Stimulated activated CD4-positive, alpha-beta T cell treated with anti-CD3 and anti-CD28 coated beads, Interleukin-4, amount 100 ng/mL, for 4 hours (primary cell): Measurements from ENCODE around the gene ERG28.
"Not testable (repeated sequence)": the region's sequence is repeated elsewhere in the genome, so short reads cannot be mapped to it uniquely, and the experiment has no call there.

Source experiments
- DNase-seq, 2 experiments: peaks; one replicate each; pipeline ENCODE4 v3.0.0-alpha.2; 2020

The ERG28 gene, protein sequence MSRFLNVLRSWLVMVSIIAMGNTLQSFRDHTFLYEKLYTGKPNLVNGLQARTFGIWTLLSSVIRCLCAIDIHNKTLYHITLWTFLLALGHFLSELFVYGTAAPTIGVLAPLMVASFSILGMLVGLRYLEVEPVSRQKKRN

DNA sequence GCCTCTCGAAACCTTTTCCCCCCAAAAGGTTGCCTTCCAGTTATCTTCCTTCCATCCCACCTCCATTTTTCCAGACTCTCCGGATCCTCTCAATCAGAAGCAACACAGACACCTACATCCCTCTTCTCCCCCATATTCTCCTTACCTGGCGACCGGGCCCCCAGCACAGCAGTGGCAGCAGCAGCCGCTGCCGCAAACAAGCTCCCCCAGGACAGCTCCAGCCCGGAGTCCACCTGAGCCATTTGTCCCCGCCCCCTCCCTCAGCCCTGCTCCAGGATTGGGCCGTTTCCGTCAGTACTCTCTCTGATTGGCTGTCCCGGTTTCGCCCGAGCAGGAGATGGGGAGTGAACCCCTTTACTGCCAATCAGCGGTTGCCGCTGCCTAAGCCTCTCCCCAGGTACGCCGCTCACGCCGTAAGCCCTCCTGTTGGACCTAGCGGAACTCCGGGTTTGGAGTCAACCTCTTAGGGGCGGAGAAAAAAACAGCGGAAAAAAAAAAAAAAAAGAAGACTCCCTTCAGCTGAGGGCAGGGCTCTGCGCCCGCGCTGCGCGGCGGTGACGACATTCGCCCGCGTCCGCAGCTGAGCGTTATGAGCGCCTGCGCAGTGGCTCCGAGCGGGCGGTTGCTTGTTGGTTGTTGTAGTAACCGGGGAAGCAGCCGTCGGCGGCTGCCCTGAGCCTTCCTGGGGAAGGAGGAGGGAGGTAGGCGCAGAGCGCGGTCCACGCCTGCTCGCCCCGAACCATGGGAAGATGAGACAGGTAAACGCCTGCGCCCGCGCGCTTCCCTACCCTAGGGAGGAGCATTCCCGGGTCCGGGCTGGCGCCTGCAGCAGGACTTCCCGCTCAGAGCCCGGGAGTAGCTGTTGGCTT lies at the start of gene ERG28, which contains the start of gene TTLL5:
Gene ERG28 (minus strand): TSS at position 247 of the 869 bp plus-strand sequence. CDS start 3,374 bp downstream, outside the sequence.
Gene TTLL5 (plus strand): TSS at position 617 of the 869 bp plus-strand sequence. CDS start 1,904 bp downstream, outside the sequence.
- DNase-seq = peak; percentile 95 to 96

DNA sequence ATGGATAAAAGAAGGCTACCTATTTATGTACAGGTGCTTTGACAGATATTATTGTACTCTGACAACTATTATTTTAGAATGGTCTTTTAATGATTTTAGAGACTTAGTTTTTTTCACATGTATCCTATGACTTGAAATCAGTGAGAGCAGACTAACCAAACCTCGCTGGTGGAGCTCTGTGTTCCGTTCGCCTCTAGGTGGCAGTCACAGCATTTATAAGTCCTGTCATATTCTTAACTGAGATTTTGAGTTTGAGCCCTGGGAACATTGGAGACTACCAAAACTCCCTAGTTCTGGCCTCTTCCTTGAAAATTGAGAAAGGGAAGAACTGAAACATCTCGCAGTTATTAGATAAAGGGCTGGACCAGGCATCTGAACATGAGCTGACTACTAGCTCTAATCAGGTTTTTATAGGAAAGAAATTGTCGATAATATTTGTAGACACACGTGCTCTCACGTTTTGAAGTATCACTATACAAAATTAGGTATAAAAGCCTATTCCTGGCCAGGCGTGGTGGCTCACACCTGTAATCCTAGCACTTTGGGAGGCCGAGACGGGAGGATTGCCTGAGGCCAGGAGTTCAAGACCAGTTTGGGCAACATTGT lies 48.6 kb upstream of the ERG28 start:
- peak; percentile 40 for DNase-seq

DNA sequence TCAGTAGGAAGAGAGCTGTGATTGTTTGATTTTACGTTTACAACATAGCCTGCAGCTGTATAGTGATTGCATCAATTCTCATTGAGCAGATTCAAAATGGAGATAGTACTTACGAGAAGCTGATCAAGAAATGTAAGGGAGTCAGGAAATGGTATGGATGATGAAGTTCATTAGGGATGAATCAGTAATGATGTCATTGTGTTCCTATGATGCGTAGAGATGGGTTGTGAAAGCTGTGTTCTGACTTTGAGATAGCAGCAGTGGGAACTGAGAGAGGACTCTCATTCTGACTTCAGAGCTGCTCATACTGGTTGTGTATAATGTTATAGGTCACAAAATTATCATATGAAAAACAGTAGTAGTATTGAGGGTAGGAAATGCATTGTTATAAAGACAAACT lies 44.3 kb upstream of the ERG28 start:
- DNase-seq = no peak

DNA sequence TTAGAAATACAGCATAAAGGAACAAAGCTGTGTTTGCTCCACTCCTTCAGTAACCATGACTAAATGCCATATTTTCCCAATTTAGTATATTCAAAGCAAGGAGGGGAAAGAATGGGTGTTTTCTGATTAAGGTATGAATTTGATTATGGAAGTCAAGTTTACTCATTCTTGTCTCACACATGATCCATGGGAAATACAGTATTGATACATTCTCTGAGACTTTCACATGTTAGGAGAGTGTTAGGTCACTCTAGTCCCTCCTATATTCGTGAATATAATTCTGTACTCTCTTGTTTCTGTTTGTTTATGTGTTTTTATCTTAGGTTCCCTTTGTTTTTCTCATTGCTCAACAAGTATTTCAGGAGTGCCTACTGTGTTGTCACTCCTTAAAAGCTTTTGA lies 42.8 kb upstream of the ERG28 start:
- no peak for DNase-seq

DNA sequence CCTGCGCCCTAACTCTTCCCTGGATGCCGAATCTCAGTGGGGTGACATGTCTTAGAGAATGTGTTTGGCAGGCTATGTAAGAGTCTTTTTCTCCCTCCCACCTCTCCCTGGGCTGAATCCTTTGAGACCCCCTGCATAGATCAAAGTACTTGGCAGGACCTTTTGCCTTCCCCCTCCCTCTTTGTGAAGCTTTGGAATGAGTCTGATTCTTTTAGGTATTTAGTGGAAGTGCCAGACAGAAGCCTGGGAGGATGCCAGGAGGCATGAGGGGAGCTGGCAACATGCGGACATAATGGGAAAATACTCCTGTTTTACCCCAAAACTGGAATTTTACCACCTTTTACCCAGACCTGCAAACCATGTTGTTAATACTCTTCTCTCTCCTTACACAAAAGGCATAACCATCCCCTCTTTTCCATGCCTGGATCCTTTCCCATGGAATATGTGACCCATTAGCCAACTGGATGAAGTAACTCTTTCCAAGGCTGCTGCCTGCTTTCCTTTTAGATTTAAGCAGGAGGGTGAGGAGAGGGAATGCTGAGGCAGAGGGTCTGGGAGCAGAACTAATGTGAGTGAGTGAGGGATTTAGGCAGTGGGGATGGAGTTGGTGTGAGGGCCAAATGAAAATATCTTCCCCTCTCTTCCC lies 42.1 kb upstream of the ERG28 start:
- no peak for DNase-seq

DNA sequence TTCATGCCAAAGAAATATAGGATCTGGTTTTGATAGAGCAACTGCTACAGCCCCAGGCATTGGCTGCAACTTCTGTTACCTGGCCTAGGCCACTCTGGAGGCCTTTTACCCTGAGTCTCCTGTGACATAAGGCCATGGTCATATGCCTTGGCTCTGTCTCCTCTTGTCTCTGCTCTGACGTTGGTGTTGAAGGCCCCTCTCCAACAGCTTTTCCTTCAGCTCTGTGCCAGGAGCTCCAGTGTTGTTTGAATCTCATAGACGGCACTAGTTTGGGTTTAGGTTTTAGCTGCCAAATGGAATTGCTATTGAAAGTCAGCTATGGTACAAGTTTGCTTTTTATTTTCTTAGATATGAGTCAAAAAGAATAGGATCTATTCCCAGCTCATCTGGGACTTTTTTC lies 41.4 kb upstream of the ERG28 start:
- DNase-seq = no peak

DNA sequence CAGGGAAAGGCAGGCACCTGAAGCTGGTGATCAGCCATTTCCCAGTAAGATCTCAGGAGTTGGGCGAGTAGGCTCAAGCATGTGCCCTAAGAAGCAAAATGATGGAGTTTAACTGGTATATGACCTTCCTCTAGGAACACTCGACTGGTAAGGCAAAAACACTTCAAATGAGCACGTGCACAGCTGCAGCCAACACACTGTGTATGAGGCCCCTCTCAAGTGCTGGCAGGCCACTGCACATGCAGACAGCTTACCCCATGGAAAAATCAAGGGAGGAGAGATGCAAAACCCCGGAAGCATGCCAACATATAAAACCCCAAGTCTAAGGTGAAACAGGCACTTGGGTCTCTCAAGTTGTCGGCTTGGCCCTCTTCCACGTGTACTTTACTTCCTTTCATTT lies 39.6 kb upstream of the ERG28 start:
- no peak for DNase-seq

DNA sequence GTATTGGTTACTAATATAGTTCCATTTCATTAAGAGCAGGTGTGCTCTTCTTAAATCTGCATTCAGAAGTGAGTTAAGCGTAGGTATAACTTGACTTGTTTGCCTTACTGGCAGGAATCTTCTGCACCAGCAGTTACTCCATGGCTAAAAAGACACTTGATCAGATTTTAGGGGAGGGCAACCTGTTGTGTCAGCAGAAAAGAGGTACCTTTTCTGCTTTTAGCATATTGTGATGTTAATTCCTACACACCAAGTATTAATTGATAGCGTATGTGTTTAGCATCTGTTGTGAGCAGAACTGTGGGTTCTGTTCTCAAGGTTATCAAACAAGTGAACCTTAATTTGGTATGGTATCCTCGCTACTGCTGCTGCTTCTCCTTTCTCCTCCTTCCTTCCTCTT lies 38.7 kb upstream of the ERG28 start:
- DNase-seq = no peak

DNA sequence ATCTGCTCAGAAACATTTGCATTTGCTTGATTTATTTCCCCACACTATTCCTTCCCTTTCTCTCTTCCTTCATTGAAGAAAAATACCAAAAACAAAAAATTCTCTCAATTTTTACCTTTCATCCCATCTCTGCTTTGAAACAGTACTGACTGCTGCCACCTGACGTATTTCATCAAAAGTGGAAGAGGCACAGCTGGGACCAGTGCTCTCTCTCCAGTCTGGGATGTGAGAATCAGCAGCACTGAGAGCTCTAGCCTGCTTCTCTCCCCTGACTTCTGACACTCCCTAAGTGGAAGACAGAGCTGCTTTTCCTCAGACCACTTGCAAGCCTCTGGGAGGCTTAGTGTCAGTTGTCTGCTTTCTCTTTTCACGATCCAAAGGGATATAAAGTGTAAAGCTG lies 37.2 kb upstream of the ERG28 start:
- DNase-seq = no peak

DNA sequence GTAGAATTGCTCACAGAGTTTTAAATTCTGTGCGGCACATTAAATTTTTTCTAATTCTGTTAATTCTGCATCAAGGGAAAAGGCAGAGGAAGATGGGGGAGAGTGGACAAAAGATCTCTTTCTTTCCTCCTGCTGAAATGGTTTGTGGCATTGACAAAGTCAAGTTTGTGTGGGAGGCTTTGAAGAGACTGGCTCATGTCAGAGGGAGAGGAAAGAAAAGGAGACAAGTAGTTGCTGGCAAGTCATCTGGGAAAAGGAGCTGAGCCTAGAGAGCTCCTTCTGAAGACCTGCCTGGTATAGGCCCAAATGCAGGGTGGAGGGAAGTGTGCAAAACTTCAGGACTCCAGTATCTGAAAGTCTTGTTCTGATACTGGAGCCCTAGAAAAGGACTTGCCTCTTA lies 36.7 kb upstream of the ERG28 start:
- no peak for DNase-seq

DNA sequence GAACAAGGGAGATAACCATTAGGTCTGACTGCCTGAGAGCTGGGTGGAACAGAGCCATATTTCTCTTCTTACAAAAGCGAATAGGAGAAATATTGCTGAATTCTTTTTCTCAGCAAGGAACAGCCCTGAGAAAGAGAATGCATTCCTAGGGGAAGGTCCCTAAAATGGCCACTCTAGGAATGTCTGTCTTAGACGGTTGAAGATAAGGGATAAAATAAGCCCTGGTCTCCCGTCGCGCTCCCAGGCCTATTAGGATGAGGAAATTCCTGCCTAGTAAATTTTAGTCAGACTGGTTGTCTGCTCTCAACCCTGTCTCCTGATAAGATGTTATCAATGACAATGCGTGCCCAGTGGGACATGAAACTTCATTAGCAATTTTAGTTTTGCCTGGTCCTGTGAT lies 34.3 kb upstream of the ERG28 start:
- not testable (repeated sequence) for DNase-seq

DNA sequence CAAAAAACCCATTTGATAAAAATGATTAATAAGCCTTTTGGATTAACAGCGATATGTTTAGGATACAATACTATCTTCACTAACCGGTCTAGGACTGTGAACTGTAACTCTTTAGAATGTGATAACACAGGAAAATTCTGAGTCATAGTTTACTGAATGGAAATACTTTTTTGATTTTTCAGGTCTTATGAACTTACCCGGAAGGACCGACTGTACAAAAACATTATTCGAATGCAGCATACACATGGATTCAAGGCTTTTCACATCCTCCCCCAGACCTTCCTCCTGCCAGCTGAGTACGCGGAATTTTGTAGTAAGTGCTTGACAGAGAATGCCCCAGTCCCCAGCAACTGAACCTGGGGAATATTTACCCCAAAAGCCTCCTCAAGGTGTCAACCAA lies 29.3 kb upstream of the ERG28 start:
- DNase-seq = no peak

DNA sequence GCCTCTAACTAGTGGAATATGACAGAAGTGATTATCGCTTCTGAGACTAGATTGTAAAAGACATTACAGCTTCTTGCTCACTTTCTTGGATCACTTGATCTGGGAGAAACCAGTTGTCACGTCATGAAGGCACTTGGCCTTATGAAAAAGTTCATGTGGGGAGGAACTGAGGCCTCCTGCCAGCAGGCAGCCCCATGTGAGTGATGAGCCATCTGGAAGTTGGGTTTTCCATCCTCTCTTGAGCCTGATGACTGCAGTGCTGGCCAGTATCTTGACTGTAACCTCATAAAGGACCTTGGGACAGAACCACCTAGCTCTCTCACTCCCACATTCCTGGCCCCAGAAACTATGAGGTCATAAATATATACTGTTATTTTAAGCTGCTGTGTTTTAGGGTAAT lies 28.3 kb upstream of the ERG28 start:
- DNase-seq = no peak

DNA sequence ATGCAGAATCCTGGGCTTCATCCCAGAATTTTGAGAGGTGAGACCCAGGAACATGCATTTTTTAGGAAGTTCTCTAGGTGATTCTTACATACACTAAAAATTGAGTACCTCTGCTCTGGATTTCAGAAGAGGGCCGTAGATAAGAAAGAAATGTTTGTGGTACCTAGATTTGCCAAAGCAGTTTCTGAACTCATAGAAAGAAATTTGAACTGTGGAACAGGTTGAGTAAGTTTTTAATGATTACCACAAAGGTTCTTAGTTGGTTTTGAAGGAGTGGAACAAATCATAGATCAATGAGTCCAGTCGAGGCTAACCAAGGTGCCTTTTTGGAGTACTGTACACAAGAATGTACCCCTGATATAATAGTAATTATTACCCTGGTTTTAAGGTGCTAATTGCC lies 25.2 kb upstream of the ERG28 start:
- no peak for DNase-seq

DNA sequence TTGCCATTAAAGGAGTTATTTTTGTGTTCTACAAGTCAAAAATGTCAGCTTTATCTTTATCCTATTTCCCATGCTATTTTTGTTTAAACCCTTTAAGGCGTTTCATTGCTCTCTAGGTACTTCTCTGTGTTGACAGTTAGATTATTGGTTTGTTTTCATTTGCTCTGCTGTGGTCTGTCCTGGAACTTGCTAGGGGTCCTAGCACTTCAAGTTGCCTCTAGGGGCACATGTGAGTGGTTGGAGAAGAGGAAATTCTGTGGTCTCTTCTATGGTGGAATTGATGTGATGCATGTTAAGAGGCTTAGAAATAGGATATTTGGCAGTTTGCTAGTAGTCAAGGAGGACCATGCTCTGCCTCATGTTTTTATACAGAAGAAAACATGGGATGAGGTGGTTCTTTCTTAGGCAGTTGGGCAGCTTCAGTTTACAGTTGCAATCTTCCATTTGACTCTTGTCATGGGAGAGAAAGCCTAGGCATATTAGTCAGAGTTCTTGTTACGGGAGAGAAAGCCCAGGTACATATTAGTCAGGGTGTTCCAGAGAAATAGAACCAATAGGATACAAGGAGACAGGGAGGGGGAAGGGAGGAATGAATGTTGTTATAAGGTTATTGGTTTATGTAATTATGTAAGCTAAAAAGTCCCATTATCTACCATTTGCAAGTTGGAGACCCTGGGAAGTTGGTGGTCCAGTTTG lies 14.7 kb upstream of the ERG28 start:
- no peak for DNase-seq

DNA sequence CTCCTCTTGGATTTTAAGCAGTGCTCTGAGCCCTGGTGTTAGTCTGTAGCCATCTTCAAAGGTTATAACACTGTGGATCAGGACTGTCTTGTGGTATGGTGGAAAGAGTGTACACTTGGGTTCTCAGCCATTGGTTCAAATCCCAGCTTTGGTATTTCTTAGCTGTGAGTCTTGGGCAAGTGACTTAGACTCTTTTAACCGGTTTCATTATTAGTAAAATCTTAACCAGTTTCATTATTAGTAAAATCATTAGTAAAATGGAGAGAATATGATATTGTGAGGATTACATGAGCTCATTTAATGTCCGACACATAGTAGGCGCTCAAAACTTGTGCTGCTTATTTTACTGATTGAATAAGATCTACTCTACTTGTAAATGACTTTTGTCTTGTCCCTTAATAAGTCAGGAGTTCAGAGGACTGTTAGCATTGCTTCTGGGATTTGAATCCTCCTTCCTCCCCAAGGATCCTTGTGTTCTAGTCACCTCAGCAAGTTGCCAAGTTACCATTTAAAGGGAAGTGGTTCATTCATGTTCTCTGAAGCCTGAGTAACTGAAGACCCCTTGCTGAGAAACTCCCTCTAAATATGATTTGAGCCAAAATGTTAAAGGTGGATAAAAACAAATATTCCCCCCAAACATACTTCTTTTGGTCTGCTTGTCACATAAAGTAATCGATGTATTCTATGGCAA lies 12.8 kb upstream of the ERG28 start:
- no peak for DNase-seq

DNA sequence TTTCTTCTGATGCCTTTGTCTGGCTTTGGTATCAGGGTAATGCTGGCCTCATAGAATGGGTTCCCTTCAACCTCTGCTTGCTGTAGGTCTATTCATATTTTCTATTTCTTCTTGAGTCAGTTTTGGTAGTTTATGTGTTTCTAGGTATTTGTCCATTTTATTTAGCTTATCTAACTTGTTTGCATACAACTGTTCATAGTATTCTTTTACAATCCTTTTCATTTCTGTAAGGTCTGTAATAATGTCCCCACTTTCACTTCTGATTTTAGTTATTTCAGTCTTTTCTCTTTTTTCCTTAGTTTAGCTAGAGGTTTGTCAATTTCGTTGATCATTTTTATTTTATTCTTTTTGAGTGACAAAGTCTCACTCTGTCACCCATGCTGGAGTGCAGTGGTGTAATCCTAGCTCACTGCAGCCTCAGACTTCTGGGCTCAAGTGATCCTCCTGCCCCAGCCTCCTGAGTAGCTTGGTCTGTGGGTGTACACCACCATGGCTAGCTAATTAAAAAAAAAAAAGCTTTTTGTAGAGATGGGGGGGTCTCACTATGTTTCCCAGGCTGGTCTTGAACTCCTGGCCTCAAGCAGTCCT lies 12.0 kb upstream of the ERG28 start:
- no peak for DNase-seq

DNA sequence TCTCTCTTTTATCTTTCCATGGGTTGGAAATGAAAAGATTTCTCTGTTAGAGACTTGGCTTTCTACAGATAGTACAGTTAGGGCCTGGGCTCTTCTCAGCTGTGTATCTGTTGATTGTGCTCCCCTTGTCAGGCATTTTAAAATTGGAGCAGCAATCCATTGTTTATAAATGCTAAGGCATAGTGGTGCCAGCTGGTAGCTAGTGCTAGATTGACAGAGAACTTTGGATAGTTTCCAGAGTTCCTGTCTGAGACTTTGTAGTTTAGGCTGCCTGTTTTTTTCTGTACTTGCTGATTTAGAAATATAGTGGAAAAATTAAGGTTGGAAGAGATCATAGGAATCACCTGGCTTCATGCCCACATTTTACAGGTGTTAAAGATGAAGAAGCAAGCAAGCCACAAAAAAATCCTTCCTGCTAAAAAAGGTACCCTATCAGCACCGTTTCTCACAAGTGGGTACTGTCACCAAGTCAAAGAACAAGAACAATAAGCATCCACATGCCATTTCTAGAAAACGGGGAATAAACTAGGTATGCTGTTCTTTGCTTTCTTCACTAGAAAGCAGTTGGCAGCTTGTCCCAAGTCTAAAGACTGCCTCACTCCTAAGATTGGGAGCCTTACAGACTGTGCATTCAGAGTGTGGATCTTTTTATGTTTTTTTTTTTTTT lies 6.6 kb upstream of the ERG28 start:
- no peak for DNase-seq

DNA sequence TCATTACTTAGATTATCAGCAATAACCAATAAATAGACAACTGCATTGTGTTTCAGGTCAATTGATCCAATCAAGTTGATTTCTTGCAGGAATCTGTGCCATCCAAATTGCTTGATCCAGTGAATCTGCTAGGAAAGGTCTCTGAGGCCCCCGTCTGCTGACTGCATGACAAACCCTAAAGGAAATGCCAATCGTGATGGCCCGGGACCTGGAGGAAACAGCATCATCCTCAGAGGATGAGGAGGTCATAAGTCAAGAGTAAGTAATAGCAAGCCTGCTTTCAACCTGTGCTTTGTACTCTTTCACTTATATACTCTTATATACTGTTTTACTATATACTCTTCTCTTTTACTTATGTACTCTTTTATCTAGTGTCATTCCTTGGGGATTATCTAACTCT lies 2.3 kb upstream of the ERG28 start:
- no peak for DNase-seq

DNA sequence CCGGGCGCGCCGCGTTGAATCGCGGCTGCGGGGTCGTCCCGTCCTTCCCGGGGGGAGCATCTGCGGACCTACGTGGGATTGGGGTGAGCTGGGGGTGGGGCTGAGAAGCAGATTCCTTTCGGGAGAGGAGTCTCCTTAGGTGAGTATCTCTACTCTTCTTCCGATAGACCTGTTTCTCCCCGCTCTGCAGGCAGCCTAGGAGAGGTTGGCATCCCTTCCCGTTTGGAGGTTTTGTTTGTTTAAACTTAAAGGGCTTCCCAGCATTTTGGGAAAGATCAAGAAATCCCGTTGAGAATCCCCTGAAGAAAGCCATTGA lies 781 bp upstream of the ERG28 start:
- no peak for DNase-seq

DNA sequence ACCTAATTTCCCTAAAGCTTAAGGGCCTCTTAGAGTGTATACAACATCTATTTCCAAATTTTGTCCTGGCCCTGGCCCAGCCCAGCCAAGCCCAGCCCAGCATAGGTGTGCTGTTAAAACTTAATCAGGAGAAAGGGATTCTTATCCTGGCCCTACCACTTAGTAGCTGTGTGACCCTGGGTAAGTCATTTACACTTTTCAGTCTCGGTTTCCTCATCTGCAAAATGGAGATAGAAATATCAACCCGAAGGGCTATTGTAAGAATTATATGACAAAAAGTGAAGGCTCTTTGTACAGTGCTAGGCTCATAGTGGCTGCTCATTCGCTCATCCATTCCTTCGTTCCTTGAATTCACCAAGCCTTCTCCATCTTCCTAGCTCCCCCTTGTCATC lies 442 bp downstream of the ERG28 start:
- DNase-seq = no peak

DNA sequence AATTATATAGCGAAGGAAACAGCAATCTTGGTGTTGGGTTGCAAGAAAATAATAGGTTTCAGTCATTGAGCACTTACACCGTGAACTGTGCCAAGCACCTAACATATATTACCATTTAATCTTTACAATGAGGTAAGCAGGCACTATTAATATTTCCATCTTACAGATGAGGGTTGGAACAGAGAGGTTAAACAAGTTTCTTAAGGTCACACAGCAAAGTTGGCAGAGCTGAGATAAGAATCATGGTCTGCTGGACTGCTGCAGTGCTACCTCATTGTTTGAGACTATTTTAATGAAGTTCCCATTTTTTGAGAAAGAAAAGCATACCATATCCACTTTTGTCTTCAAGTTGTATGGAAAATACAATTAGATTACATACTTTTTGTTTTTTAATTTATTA lies 1.7 kb downstream of the ERG28 start:
- no peak for DNase-seq
